ENCODE measurements around the gene GBX1.

The GBX1 gene

DNA sequence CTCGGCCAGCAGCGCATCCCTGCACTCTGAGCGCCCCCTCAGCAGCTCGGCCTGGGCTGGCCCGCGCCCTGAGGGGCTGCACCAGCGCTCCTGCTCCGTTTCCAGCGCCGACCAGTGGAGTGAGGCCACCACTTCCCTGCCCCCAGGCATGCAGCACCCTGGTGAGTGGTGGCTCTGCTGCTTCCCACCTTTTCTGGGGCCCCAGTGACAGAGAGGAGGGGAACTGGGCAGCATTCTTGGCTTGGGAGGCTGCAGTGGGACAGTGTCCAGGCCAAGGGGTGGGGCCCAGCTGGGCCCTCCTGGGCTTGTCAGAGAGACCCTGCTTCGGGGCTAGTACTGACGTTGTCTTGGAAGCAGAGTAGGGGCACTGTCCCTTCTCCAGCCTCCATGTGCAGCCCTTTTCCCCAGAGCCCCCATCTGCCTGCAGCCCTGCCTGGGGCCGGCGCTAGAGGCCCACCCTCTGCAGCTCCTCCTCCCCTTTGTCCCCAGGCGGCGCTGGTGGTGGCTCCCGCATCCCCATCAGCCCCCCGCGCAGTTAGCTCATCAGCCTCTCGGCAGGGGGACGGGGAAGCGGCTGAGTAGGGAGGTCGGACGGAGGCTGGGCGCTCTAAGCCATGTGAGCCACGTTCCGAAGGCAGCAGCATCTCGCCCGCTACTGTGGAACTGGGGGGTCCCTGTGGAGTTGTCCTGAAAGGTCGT lies 29.2 kb downstream of the GBX1 start:
- DNase-seq = no peak

DNA sequence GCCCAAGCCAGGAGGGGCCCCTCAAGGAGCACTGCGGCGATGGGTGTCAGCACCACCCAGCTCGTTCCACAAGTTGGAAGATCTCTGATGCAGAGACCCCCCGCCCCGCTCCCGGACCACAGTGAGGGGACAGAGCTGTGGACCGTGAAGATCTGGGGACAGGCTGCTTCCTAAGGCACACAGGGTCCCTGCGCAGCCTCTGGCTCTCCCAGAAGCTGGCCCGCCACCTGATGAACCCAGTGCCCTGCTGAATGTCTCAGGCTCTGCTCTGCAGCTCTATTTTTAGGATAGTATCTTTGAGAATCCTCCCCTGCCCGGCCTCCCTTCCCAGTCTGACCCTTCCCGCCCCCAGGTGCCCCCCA lies 29.7 kb downstream of the GBX1 start:
- no peak for DNase-seq

GRCh38 chr7:151137076-151137675 lies 30.3 kb downstream of the GBX1 start:
- no peak for DNase-seq

DNA sequence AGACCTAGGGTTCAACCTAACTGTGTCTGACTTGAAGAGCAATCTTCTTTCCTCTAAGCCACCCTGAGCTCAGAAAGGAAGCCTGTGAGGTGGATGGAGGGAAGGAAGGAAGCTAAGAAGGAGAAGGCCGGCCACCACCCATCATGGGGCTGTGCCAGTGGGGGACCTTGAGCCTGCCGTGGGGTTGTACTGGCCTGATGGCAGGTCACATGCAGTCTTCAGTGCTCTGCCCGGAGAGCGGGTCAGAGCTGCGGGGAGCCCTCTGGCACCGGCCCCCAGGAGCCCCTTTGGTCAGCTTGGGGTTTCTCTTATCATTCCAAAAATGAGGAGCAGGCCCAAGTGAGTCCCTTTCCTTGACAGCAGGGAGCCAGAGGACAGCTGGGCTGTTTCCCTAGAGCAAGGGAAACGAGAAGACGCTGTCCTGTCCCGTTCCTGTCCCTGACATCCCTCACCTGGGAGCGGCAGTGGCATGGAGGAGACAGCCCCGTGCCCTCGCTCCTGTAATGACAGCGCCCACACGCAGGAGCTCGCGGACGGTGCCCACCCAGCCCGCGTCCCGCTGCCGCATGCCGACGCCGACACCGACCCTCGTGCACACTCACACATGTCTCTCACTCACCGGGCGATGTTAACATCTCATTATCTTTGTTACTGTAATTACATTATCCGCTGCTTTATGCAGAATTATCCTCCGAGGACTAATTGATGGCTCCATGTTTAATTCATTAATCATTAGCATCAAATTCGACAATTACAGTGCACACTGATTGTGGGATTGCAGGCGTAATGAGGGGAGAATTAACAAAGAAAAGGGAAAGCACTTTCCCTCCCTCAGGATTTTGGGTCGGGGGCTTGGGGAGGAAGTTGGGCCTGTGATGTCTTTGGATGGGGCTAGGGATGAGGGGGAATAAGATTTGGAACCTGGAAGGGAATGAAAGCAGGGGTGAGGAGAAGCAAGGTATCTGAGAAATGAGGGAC lies 31.3 kb downstream of the GBX1 start:
- DNase-seq = no peak

DNA sequence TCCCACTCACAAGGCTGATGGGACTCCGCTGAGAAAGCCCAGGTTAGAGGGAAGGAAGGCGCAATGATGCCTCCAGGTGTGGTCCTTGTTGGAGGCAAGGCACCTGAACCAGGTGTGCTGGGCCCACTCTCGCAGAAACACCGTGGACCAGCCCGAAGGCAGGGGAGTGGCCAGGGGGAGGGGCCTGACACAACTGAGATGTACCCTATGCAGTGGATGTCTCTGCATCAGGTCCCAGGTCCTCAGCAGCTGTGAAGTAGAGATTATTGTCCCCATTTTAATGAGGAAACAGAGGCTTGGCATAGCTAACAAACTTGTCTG lies 32.0 kb downstream of the GBX1 start:
- no peak for DNase-seq

DNA sequence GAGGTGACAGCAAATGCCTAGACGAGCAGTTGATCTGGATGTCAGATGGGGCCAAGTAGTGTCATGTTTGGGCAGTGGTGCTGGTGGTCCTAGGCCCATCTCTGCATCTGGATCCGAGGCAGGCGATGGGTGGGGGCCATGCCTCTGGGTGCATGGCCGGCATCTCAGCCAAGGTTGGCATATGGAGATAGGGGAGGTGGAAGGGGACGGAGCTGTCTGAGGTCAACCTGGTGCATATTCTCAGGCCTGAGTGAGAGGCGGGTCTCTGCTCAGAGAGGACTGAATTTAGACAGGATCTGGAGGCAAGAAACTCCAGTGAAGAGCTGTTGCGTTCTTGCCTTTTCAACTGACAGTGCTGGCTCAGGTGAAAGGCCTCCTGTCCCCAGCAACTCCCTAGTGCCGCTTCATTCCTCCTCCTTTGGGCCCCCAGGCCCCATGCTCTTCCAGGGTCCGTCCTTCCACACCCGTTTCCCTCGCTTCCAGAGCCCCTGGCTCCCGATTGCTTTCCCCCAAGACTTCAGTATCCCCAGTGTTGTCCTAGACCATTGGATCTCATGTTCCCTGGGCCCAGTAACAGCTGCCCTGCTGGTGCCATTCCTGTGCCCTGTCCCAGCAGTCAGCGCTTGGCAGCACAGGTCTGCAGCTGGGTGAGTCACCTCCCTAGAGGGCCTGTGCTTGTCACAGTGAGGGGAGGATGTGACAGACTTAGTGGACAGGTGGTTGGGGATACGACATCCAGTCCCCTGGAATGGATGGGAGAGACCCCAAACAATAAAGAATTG lies 32.6 kb downstream of the GBX1 start:
- no peak for DNase-seq

GRCh38 chr7:151133986-151134742 lies 33.3 kb downstream of the GBX1 start:
- DNase-seq = no peak

- no peak for DNase-seq
Observed at GRCh38 chr7:151133266-151133985, 34.1 kb downstream of the GBX1 start.

- DNase-seq = no peak
Observed at GRCh38 chr7:151132461-151133205, 34.9 kb downstream of the GBX1 start.

DNA sequence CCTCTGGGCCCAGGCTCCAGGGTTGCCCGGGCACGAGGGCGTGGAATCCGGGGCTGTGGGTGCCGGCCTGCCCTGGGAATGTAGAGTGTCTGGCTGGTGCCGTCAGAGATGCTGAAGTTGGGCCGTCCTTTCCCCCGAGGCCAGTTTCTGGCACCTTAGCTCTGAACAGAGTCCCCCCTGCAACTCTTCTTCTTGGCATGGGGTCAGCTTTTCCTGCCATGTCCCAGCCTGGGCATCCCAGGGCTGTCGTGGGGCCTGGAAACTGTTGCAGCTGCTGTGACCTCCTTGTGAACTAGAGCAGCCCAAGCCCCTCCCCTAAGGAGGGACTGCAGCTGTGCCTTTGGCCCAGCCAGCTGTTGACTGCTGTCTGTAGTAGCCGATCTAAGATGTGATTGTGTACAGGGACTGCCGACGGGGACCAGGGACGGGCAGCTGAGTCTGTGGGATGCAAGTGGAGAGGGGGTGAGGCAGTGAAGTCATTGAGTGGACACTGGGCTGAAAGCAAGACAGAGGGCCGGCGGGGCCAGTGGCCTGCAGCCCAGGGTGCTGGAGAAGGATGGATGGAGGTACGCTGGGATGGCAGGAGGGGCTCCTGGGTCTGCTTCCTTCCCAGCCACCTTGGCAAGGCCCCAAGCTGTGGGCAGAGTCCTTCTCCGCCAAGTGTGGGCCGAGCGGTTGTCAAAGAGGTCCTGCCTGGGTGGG lies 35.8 kb downstream of the GBX1 start:
- DNase-seq = no peak

GRCh38 chr7:151131224-151131591 lies 36.3 kb downstream of the GBX1 start:
- no peak for DNase-seq

DNA sequence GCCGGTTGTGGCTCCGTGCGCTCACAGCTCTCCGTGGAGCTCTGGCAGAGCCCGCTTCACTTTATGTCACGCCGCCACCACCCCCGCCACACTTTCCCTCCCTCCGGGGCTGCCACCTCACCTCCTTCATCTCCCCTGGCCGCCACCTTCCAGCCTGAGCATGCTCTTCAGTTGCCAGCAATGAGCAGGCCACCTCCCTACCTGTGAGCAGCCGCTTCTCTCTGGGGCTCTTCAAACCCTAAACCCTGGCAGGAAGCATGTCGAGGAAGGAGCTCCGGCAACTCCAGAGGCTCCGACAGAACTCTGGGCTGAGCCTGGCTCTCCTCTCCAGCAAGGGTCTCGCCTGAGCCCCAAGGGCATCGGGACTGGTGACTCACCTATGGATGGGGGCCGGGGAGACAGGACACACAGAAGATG lies 36.7 kb downstream of the GBX1 start:
- no peak for DNase-seq

DNA sequence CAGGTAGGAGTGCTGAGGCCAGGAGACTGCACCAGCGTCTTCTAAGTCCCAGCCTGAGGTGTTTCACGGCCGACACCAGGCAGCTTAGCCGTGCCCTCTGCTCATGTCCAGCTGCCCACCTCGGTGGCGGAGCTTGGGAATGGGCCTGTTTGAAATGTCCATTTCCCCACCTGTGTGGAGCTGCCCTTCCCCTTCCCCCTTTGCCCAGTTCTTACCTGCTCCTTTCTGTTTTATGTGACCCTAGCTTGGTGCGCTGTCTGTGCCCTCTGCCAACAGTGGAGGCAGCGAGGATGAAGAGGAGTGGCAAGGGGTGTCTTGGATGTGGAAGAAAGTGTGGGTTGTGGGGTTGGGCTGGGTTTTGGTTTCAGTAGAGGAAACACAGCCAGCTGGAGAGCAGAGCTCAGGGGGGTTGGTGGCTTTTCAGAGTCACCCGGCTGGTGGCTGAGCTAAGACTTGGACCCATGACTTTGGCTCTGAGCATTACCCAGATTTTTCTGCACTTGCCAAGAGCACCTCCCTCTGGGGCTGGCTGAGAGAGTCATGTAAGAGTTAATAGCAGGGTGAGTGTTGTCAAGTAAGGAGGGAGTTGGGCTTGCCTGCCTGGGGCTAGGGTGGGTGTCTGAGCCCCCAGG lies 37.4 kb downstream of the GBX1 start:
- DNase-seq = no peak

GRCh38 chr7:151129117-151129959 lies 38.2 kb downstream of the GBX1 start:
- DNase-seq = no peak

- no peak for DNase-seq
Observed at GRCh38 chr7:151128716-151129115, 38.8 kb downstream of the GBX1 start.

DNA sequence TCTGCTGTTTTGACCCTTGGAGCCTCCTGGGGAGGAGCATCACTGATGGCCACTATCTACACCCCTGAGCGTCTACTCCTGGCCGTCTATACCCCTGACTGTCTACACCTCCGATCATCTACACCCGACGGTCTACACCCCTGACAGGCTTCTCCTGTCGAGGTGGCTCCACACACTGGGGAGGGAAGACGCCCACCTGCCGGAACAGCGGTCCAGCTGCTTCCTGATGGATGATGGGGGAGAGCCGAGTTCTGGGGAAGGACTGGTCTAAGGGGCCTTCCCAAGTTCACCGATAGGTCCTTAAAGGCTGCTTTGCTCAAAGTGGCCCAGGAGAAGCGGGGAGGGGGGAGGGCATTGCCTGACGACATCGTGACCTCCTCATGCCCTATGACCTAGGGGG lies 39.4 kb downstream of the GBX1 start:
- DNase-seq = no peak

DNA sequence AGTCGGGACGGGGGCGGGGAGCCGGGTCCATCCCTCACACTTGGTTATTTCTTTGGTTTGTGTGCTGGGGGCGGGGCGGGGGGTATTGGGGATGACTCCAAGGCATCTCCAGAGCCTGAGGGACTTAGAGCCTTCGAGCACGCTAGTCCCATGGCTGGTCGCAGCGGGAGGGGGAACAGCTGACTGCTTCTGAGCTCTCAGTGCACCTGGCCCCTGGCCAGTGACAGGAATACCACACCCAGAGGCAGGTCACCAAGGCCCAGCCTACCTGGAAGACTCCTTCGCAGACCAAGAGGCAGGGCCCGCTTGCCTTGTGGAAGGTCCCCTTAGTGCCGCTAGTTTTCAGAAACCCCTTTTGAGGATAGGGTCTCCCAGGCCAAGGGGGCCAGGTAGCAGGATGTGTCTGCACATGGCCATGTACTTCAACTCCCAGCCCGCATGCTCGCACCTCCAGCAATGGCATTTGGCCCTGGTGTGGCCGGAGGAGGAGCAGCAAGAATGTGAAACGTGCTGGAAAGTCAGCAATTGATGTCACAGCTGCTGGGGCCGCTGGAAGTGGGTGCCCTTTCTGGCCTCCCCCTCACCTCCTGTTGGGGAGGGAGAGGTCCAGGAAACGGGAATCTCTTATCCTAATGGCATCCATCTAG lies 40.9 kb downstream of the GBX1 start:
- DNase-seq = peak; percentile 56

GRCh38 chr7:151125846-151126481 lies 41.5 kb downstream of the GBX1 start:
- DNase-seq = no peak

Data from DMS79 (cell line).